ENCODE results near the gene TMEM175. TPM values are rescaled to one million over a fixed set of nuclear protein-coding genes. Genes with fewer than 3 reads are reported as not detected.
"Not testable (repeated sequence)": the region's sequence is repeated elsewhere in the genome, so short reads cannot be mapped to it uniquely, and the experiment has no call there.

Gene TMEM175
- total RNA-seq, 1 donor from 2014 or later, result 30.3 TPM

GRCh38 chr4:971666-972500, 39.6 kb downstream of the TMEM175 start:
- DNase-seq, result no peak

- no peak for DNase-seq
These were observed 40.6 kb downstream of the TMEM175 start for GRCh38 chr4:972651-973424.

GRCh38 chr4:973431-974397, 41.5 kb downstream of the TMEM175 start, which contains the start of gene DGKQ:
DGKQ (minus strand) TSS chr4:973569; CDS start chr4:973482, 87 bp downstream.
- peak; percentile 87 for DNase-seq

GRCh38 chr4:974668-975067, 42.4 kb downstream of the TMEM175 start:
- DNase-seq, result no peak

GRCh38 chr4:976016-976415, 43.8 kb downstream of the TMEM175 start:
- not testable (repeated sequence) for DNase-seq

- DNase-seq, result no peak
These were observed 46.9 kb downstream of the TMEM175 start for GRCh38 chr4:978957-979701.

GRCh38 chr4:982291-982690, 50.0 kb downstream of the TMEM175 start:
- DNase-seq, result no peak

DNA sequence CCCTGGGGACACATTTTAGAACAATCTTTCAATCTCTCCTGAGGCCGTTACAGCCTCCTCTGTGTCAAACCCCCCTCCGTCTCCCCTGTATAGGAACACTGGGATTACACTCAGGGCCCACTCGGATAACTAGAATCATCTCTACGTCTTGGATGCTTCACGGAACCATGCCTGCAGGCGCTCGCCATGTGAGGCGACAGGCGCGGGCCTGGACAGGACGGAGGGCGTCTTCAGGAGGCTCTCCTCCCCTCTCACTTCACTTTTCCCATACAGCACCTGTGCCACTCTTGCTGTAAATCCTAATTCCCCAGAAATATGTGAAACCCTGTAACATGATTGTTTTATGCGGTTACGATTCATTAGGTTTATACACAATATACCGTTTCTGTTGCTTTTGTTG, 50.6 kb downstream of the TMEM175 start:
- no peak for DNase-seq

- DNase-seq, result no peak
These were observed 52.2 kb downstream of the TMEM175 start for GRCh38 chr4:984336-985054.

GRCh38 chr4:985123-985830, 53.0 kb downstream of the TMEM175 start:
- no peak for DNase-seq

GRCh38 chr4:986428-986878, 54.2 kb downstream of the TMEM175 start:
- DNase-seq, result no peak

GRCh38 chr4:986879-987623, 54.8 kb downstream of the TMEM175 start, which contains the start of gene IDUA:
IDUA (plus strand) TSS chr4:987044; CDS start chr4:987085, 41 bp downstream.
- peak; percentile 82 for DNase-seq

DNA sequence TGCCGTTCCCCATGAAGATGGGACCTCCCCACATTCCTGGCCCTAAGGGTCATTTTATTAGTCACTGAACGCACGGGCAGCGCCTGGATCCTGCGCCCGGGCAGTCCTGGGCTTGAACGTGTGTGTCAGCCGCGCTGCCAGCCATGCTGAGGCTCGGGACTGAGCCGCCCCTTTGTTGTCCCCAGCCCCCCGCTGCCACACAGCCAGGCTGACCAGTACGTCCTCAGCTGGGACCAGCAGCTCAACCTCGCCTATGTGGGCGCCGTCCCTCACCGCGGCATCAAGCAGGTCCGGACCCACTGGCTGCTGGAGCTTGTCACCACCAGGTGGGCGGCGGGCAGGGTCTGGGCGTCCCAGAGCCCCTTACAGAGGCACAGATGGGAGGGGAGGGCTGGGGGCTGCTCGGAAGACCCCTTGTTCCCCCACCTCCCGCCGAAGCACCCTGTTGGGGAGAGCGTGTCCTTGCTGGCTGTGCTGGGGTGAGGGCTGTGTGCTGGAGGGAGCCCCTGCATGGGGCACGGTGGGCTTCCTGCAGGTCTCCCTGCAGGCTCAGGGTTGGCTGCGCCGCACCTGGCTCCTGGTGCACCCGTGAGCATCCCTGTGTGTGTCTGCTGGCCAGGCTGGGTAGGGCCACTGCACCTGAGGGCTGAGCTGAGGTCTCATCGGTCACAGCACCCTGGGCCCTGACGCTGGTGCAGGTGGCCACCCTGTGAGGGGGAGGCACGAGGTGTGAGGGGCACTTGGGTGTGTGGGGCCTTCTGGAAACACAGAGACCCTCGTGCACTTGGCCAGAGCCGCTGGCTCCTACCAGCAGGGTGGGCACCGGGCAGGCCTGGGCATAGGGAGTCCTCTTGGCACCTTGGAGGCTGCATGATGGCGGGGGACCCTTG, 55.6 kb downstream of the TMEM175 start:
- no peak for DNase-seq

- DNase-seq, result no peak
These were observed 56.8 kb downstream of the TMEM175 start for GRCh38 chr4:988726-989721.

- DNase-seq, result no peak
These were observed 57.6 kb downstream of the TMEM175 start for GRCh38 chr4:989722-990471.

Measured in occipital lobe (tissue), 2 donors.